Neural cell (in vitro differentiated cells): Measurements from ENCODE around the gene DUSP18. TPM values are rescaled to one million over a fixed set of nuclear protein-coding genes. Genes with fewer than 3 reads are reported as not detected.

Experiments used
- H2AFZ ChIP-seq: fragments of 200-600, 300-800 bp; sonication (generic), shearing (Covaris generic); 2 replicates; pipeline ENCODE4 v1.6.0; 2014; ENCODE audit warnings: low read depth, mild to moderate bottlenecking, antibody characterized with exemption, low read length, moderate library complexity
- H3F3A ChIP-seq: fragments of 200-600 bp; shearing (Covaris generic); 2 replicates; pipeline ENCODE4 v1.6.1; 2016; ENCODE audit warnings: mild to moderate bottlenecking, moderate library complexity, mixed read lengths, antibody characterized with exemption, low read length; ENCODE audit not compliant: insufficient read depth, poor library complexity, severe bottlenecking
- H3K27ac ChIP-seq: fragments of 200-600, 300-800 bp; sonication (generic), shearing (Covaris generic); 2 replicates; pipeline ENCODE4 v1.5.1; 2014; ENCODE audit warnings: mild to moderate bottlenecking, low read length, moderate library complexity
- H3K27me3 ChIP-seq: fragments of 300-800, 200-600 bp; sonication (generic), shearing (Covaris generic); 2 replicates; pipeline ENCODE4 v1.6.0; 2014; ENCODE audit warnings: mild to moderate bottlenecking, low read depth, low read length, moderate library complexity; ENCODE audit not compliant: insufficient read depth
- H3K36me3 ChIP-seq: fragments of 300-800, 200-600 bp; sonication (generic), shearing (Covaris generic); 2 replicates; pipeline ENCODE4 v1.5.1; 2014; ENCODE audit warnings: mild to moderate bottlenecking, antibody characterized with exemption, low read length, moderate library complexity; ENCODE audit not compliant: insufficient read depth
- H3K4me2 ChIP-seq: fragments of 300-800, 200-600 bp; sonication (generic), shearing (Covaris generic); 2 replicates; pipeline ENCODE4 v1.6.0; 2014; ENCODE audit warnings: mild to moderate bottlenecking, low read length
- H3K4me3 ChIP-seq: fragments of 300-800, 200-600 bp; sonication (generic), shearing (Covaris generic); 2 replicates; pipeline ENCODE4 v1.5.1; 2014; ENCODE audit warnings: mild to moderate bottlenecking, low read length, moderate library complexity
- H3K79me2 ChIP-seq: fragments of 200-600 bp; shearing (Covaris generic); replicated peaks from 2 replicates; pipeline ENCODE4 v1.6.0; 2014; ENCODE audit warnings: mild to moderate bottlenecking, low read length, moderate library complexity; ENCODE audit not compliant: insufficient read depth
- H3K9ac ChIP-seq: fragments of 300-800, 200-600 bp; sonication (generic), shearing (Covaris generic); 2 replicates; pipeline ENCODE4 v1.6.1; 2016; ENCODE audit warnings: mild to moderate bottlenecking, low read length, mixed read lengths
- H3K9me2 ChIP-seq: fragments of 200-600 bp; shearing (Covaris generic); 2 replicates; pipeline ENCODE4 v1.6.1; 2016; ENCODE audit warnings: mild to moderate bottlenecking, low read length, mixed read lengths; ENCODE audit not compliant: insufficient read depth
- H3K9me3 ChIP-seq: fragments of 200-600, 300-800 bp; sonication (generic), shearing (Covaris generic); 2 replicates; pipeline ENCODE4 v1.6.1; 2016; ENCODE audit warnings: mild to moderate bottlenecking, mixed run types, low read length, moderate library complexity, mixed read lengths
- H4K20me1 ChIP-seq: fragments of 200-600 bp; shearing (Covaris generic); 2 replicates; pipeline ENCODE4 v1.6.1; 2016; ENCODE audit warnings: mild to moderate bottlenecking, mixed run types; ENCODE audit not compliant: insufficient read depth
- CTCF ChIP-seq: fragments of 450-650 bp; IDR thresholded peaks from 2 replicates; pipeline ENCODE4 v1.5.1; 2014; ENCODE audit warnings: antibody characterized with exemption, mild to moderate bottlenecking, moderate library complexity; ENCODE audit not compliant: poor library complexity, severe bottlenecking
- EP300 ChIP-seq: fragments of 450-650 bp; conservative IDR thresholded peaks from 2 replicates; pipeline ENCODE4 v1.6.1; 2014; ENCODE audit warnings: antibody characterized with exemption, mild to moderate bottlenecking, moderate library complexity; ENCODE audit not compliant: poor library complexity, severe bottlenecking
- EZH2 ChIP-seq: fragments of 200-600, 300-800 bp; shearing (Covaris generic), sonication (generic); IDR thresholded peaks from 2 replicates; pipeline ENCODE4 v1.6.1; 2014; ENCODE audit warnings: antibody characterized with exemption, low read length, borderline replicate concordance, mild to moderate bottlenecking; ENCODE audit not compliant: insufficient read depth, poor library complexity, severe bottlenecking
- MXI1 ChIP-seq: fragments of 450-650 bp; conservative IDR thresholded peaks from 2 replicates; pipeline ENCODE4 v1.6.1; 2014; ENCODE audit warnings: antibody characterized with exemption, mild to moderate bottlenecking; ENCODE audit not compliant: poor library complexity, severe bottlenecking
- POLR2AphosphoS5 ChIP-seq: IDR thresholded peaks from 2 replicates; pipeline ENCODE4 v1.6.1; 2012
- REST ChIP-seq: IDR thresholded peaks from 2 replicates; pipeline ENCODE4 v1.6.1; 2012; ENCODE audit warnings: borderline replicate concordance
- SMC3 ChIP-seq: fragments of 450-650 bp; conservative IDR thresholded peaks from 2 replicates; pipeline ENCODE4 v1.6.1; 2014; ENCODE audit warnings: antibody characterized with exemption, mild to moderate bottlenecking, moderate library complexity; ENCODE audit not compliant: poor library complexity
- TAF1 ChIP-seq: IDR thresholded peaks from 2 replicates; pipeline ENCODE4 v1.6.1; 2012; ENCODE audit warnings: low read depth
- polyA plus RNA-seq: library from polyadenylated mRNA; depleted of rRNA; stranded (reverse); fragments of >200 nt; gene quantifications from 2 replicates; pipeline ENCODE4 v1.2.3, GENCODE V29; 2014

The DUSP18 gene
- polyA plus RNA-seq, 1 donor from 2014 or later = 18.6 TPM

- H3F3A ChIP-seq = no peaks in the 10 kb centered on the region
- no peak overlapping the region for H3K4me3 ChIP-seq
- no peaks in the 10 kb centered on the region for H3K36me3 ChIP-seq
- H3K9ac ChIP-seq = no peak overlapping the region
- H4K20me1 ChIP-seq = no peaks in the 10 kb centered on the region
- TF ChIP-seq TAF1 = no peak
- TF ChIP-seq SMC3 = no peak
- no peak for TF ChIP-seq CTCF
- no peak for TF ChIP-seq EZH2
- TF ChIP-seq MXI1 = no peak
- TF ChIP-seq POLR2AphosphoS5 = no peak
- no peak overlapping the region for H2AFZ ChIP-seq
- H3K79me2 ChIP-seq = no peaks in the 10 kb centered on the region
- no peak overlapping the region for H3K27ac ChIP-seq
- no peak overlapping the region for H3K4me2 ChIP-seq
- H3K9me3 ChIP-seq = no peaks in the 10 kb centered on the region
- H3K27me3 ChIP-seq = no peaks in the 10 kb centered on the region
- H3K9me2 ChIP-seq = no peaks in the 10 kb centered on the region
Observed at GRCh38 chr22:30646518-30647160, 21.0 kb downstream of the DUSP18 start.

GRCh38 chr22:30643055-30643875 is 24.4 kb downstream of the DUSP18 start:
- H3K27ac ChIP-seq = no peak overlapping the region
- H3K36me3 ChIP-seq = no peaks in the 10 kb centered on the region
- no peak overlapping the region for H3K4me2 ChIP-seq
- TF ChIP-seq EP300 = no peak
- no peak for TF ChIP-seq REST
- no peak for TF ChIP-seq CTCF
- no peak for TF ChIP-seq POLR2AphosphoS5
- no peaks in the 10 kb centered on the region for H3F3A ChIP-seq
- no peaks in the 10 kb centered on the region for H3K79me2 ChIP-seq
- H3K9me3 ChIP-seq = no peaks in the 10 kb centered on the region
- no peaks in the 10 kb centered on the region for H3K9me2 ChIP-seq
- H2AFZ ChIP-seq = no peak overlapping the region
- no peaks in the 10 kb centered on the region for H4K20me1 ChIP-seq
- no peaks in the 10 kb centered on the region for H3K27me3 ChIP-seq
- H3K4me3 ChIP-seq = no peak overlapping the region
- no peak overlapping the region for H3K9ac ChIP-seq
